Fibroblast of lung (primary cell): ENCODE results near the gene COMMD10.

Source experiments
- EZH2 ChIP-seq: IDR thresholded peaks from 2 replicates; pipeline ENCODE4 v1.5.1; 2012; ENCODE audit warnings: low read length, control low read depth, mild to moderate bottlenecking; ENCODE audit errors: missing control alignments
- TF ChIP-seq, protein P1 (sequence below), 2 donors: IDR thresholded peaks in 1 of 2; conservative IDR thresholded peaks in 1 of 2; 1 replicate in 1 of 2; 2 replicates in 1 of 2; pipeline ENCODE4 v1.5.1; 2011 to 2012; ENCODE audit warnings: low read length in 2 of 2, control low read depth in 1 of 2, inconsistent platforms in 1 of 2, low read depth in 1 of 2, mild to moderate bottlenecking in 1 of 2

DNA sequence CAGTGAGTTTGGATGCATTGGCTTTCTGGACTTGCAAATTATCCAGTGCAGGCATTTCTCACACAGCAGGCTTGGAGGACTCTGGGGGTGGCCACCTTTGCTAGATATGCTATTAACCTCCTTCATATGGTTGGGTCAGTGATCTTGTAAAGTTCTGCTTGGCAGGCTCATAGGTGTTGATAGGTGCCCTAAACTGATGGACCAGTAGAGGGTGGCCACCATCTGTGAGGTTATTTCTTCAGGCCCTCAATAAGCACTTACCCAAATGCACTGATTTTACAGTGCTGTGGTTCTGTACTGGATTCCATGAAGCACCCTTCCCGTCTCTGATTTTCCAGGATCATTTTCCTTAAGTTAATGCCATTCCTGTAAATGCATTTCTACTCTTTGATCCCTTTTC is 216.3 kb downstream of the COMMD10 start:
- TF ChIP-seq, protein P1, sequence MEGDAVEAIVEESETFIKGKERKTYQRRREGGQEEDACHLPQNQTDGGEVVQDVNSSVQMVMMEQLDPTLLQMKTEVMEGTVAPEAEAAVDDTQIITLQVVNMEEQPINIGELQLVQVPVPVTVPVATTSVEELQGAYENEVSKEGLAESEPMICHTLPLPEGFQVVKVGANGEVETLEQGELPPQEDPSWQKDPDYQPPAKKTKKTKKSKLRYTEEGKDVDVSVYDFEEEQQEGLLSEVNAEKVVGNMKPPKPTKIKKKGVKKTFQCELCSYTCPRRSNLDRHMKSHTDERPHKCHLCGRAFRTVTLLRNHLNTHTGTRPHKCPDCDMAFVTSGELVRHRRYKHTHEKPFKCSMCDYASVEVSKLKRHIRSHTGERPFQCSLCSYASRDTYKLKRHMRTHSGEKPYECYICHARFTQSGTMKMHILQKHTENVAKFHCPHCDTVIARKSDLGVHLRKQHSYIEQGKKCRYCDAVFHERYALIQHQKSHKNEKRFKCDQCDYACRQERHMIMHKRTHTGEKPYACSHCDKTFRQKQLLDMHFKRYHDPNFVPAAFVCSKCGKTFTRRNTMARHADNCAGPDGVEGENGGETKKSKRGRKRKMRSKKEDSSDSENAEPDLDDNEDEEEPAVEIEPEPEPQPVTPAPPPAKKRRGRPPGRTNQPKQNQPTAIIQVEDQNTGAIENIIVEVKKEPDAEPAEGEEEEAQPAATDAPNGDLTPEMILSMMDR (conservative IDR thresholded peaks at IDR 0.05 in 1 of 2, IDR thresholded peaks at IDR 0.05 in 1 of 2; ENCODE audit: low read depth in 1 of 2, low read length in 2 of 2), result no peak
- TF ChIP-seq EZH2, result no peak
